Activated CD8-positive, alpha-beta T cell treated with anti-CD3 and anti-CD28 coated beads, Interleukin-2, amount 10 ng/mL, durations not matched to agents 7 days and 5 days (primary cell): ENCODE results near the gene FBXL7. TPM values are rescaled to one million over a fixed set of nuclear protein-coding genes. Genes with fewer than 3 reads are reported as not detected.

Source experiments
- ATAC-seq: fragments of 150-1000 bp; cut with Tn5 transposase; one replicate; pipeline ENCODE4 v1.10.0; 2021; ENCODE audit warnings: moderate library complexity
- CTCF ChIA-PET: fragments of 350-600 bp; sonication (Branson Sonifier 250); formaldehyde crosslinking; loops from one replicate; lab custom pipeline; 2021; ENCODE audit warnings: antibody characterized with exemption; lab: Charles Lee
- POLR2A ChIA-PET: fragments of 350-600 bp; sonication (Branson Sonifier 250); formaldehyde crosslinking; loops from one replicate; lab custom pipeline; 2021; ENCODE audit warnings: antibody characterized with exemption; lab: Charles Lee
- DNase-seq: peaks from one replicate; pipeline ENCODE4 v3.0.0-alpha.2; 2020
- H3K27ac Mint-ChIP-seq: one replicate; pipeline ENCODE4 v1.8.0; 2021; ENCODE audit warnings: mild to moderate bottlenecking, mixed read lengths
- H3K27me3 Mint-ChIP-seq: one replicate; pipeline ENCODE4 v1.8.0; 2021; ENCODE audit warnings: low read depth, mixed read lengths
- H3K36me3 Mint-ChIP-seq: one replicate; pipeline ENCODE4 v1.8.0; 2021; ENCODE audit warnings: low read depth, mixed read lengths
- H3K4me1 Mint-ChIP-seq: one replicate; pipeline ENCODE4 v1.8.0; 2021; ENCODE audit warnings: low read depth, mixed read lengths
- H3K4me3 Mint-ChIP-seq: one replicate; pipeline ENCODE4 v1.8.0; 2021; ENCODE audit warnings: mild to moderate bottlenecking, mixed read lengths
- H3K9me3 Mint-ChIP-seq: one replicate; pipeline ENCODE4 v1.8.0; 2022; ENCODE audit warnings: mixed read lengths; ENCODE audit not compliant: insufficient read depth
- microRNA-seq: library from miRNA; unstranded; fragments of <30 nt; microRNA quantifications from one replicate; pipeline ENCODE4 v1.2.0, GENCODE V29; 2022
- total RNA-seq, 2 experiments: library from RNA; stranded (reverse); gene quantifications; one replicate each; pipeline ENCODE4 v1.2.3, GENCODE V29; 2021

The FBXL7 gene
- total RNA-seq, 2 experiments from 2014 or later = not detected

- H3K27me3 Mint-ChIP-seq = no peaks in the 10 kb centered on the region
- ATAC-seq (no peak), DNase-seq (no peak)
- no peaks in the 10 kb centered on the region for H3K36me3 Mint-ChIP-seq
- ChIA-PET CTCF (no interaction called here), POLR2A (no interaction called here)
- no peaks in the 10 kb centered on the region for H3K4me1 Mint-ChIP-seq
- H3K27ac Mint-ChIP-seq = no peak overlapping the region
- H3K9me3 Mint-ChIP-seq = no peaks in the 10 kb centered on the region
- no peak overlapping the region for H3K4me3 Mint-ChIP-seq
These were observed 459.6 kb downstream of the FBXL7 start for GRCh38 chr5:15959370-15960164.

- Mint-ChIP-seq H3K36me3 (no peaks in the 10 kb centered on the region), H3K4me3 (no peak overlapping the region), H3K27me3 (no peaks in the 10 kb centered on the region), H3K4me1 (no peaks in the 10 kb centered on the region), H3K27ac (no peak overlapping the region), H3K9me3 (peaks cover 3% of the 10 kb centered on the region)
- no peak for ATAC-seq
- ChIA-PET POLR2A (no interaction called here), CTCF (no interaction called here)
- DNase-seq = no peak
These were observed 466.2 kb downstream of the FBXL7 start for GRCh38 chr5:15966066-15966640.

GRCh38 chr5:15966651-15967050 is 466.7 kb downstream of the FBXL7 start:
- H3K27ac Mint-ChIP-seq = no peak overlapping the region
- no peak overlapping the region for H3K4me3 Mint-ChIP-seq
- H3K27me3 Mint-ChIP-seq = no peaks in the 10 kb centered on the region
- H3K36me3 Mint-ChIP-seq = no peaks in the 10 kb centered on the region
- POLR2A ChIA-PET = no interaction called here
- H3K9me3 Mint-ChIP-seq = peaks cover 3% of the 10 kb centered on the region
- H3K4me1 Mint-ChIP-seq = no peaks in the 10 kb centered on the region
- DNase-seq = no peak
- CTCF ChIA-PET = no interaction called here
- ATAC-seq = no peak

- CTCF ChIA-PET = no interaction called here
- Mint-ChIP-seq H3K9me3 (peaks cover 9% of the 10 kb centered on the region), H3K27ac (no peak overlapping the region), H3K27me3 (no peaks in the 10 kb centered on the region), H3K4me3 (no peak overlapping the region), H3K4me1 (no peaks in the 10 kb centered on the region), H3K36me3 (no peaks in the 10 kb centered on the region)
- ATAC-seq (no peak), DNase-seq (no peak)
- POLR2A ChIA-PET = no interaction called here
These were observed 469.0 kb downstream of the FBXL7 start for GRCh38 chr5:15968993-15969392.

- Mint-ChIP-seq H3K4me3 (no peak overlapping the region), H3K36me3 (no peaks in the 10 kb centered on the region), H3K4me1 (no peaks in the 10 kb centered on the region), H3K27ac (no peak overlapping the region), H3K27me3 (no peaks in the 10 kb centered on the region), H3K9me3 (peaks cover 6% of the 10 kb centered on the region)
- CTCF ChIA-PET = no interaction called here
- DNase-seq (no peak), ATAC-seq (no peak)
- POLR2A ChIA-PET = no interaction called here
These were observed 477.9 kb downstream of the FBXL7 start for GRCh38 chr5:15977851-15978250.

- POLR2A ChIA-PET = no interaction called here
- CTCF ChIA-PET = no interaction called here
- no peaks in the 10 kb centered on the region for H3K4me1 Mint-ChIP-seq
- H3K9me3 Mint-ChIP-seq = peaks cover 3% of the 10 kb centered on the region
- DNase-seq = no peak
- ATAC-seq = no peak
- H3K27me3 Mint-ChIP-seq = no peaks in the 10 kb centered on the region
- no peak overlapping the region for H3K27ac Mint-ChIP-seq
- H3K36me3 Mint-ChIP-seq = no peaks in the 10 kb centered on the region
- no peak overlapping the region for H3K4me3 Mint-ChIP-seq
These were observed 480.9 kb downstream of the FBXL7 start for GRCh38 chr5:15980835-15981234.

- CTCF ChIA-PET = no interaction called here
These were observed 483.4 kb downstream of the FBXL7 start for GRCh38 chr5:15983392-15983791.

More at GRCh38 chr5:15983392-15983791, 483.4 kb downstream of the FBXL7 start:
- Mint-ChIP-seq H3K9me3 (peaks cover 3% of the 10 kb centered on the region), H3K36me3 (no peaks in the 10 kb centered on the region), H3K4me1 (no peaks in the 10 kb centered on the region), H3K27ac (no peak overlapping the region), H3K4me3 (no peak overlapping the region), H3K27me3 (no peaks in the 10 kb centered on the region)
- POLR2A ChIA-PET = no interaction called here
- DNase-seq (no peak), ATAC-seq (no peak)

Small RNA genes lying within 50 kb of the gene (microRNA-seq; reads per million reads assigned to microRNA genes)
- not detected for gene MIR887
